ENCODE results near the gene LAMTOR4.
A peak's percentile ranks its signal among the peaks of the same experiment; 100 is the strongest.

The LAMTOR4 gene

GRCh38 chr7:100154651-100155491 lies 6.2 kb downstream of the LAMTOR4 start:
- DNase-seq = no peak

- no peak for DNase-seq
These were observed 7.0 kb downstream of the LAMTOR4 start for GRCh38 chr7:100155553-100156317.

GRCh38 chr7:100156331-100157068 lies 7.8 kb downstream of the LAMTOR4 start:
- peak; percentile 37 for DNase-seq

GRCh38 chr7:100157069-100157333 lies 8.3 kb downstream of the LAMTOR4 start:
- no peak for DNase-seq

- no peak for DNase-seq
These were observed 8.9 kb downstream of the LAMTOR4 start for GRCh38 chr7:100157334-100158228.

GRCh38 chr7:100158229-100159098 lies 9.7 kb downstream of the LAMTOR4 start, which contains the start of gene TRAPPC14:
TSS of gene TRAPPC14 (minus strand) at chr7:100158723. CDS start at chr7:100158499, 224 bp downstream.
- DNase-seq = peak; percentile 91

GRCh38 chr7:100159099-100159623 lies 10.4 kb downstream of the LAMTOR4 start:
- no peak for DNase-seq

- no peak for DNase-seq
These were observed 11.3 kb downstream of the LAMTOR4 start for GRCh38 chr7:100160067-100160466.

GRCh38 chr7:100163006-100163531 lies 14.4 kb downstream of the LAMTOR4 start:
- DNase-seq = no peak

GRCh38 chr7:100163871-100164270 lies 15.2 kb downstream of the LAMTOR4 start:
- DNase-seq = no peak

GRCh38 chr7:100166317-100166940 lies 17.7 kb downstream of the LAMTOR4 start:
- DNase-seq = no peak

- DNase-seq = no peak
These were observed 18.5 kb downstream of the LAMTOR4 start for GRCh38 chr7:100166970-100167911.

GRCh38 chr7:100167912-100168323 lies 19.2 kb downstream of the LAMTOR4 start:
- DNase-seq = no peak

GRCh38 chr7:100169147-100169850 lies 20.6 kb downstream of the LAMTOR4 start:
- DNase-seq = no peak

GRCh38 chr7:100170101-100170897 lies 21.6 kb downstream of the LAMTOR4 start:
- DNase-seq = no peak

- no peak for DNase-seq
These were observed 22.5 kb downstream of the LAMTOR4 start for GRCh38 chr7:100171087-100171681.

- DNase-seq = no peak
These were observed 23.1 kb downstream of the LAMTOR4 start for GRCh38 chr7:100171840-100172239.

Data from GF-D8 (cell line).